Naive thymus-derived CD4-positive, alpha-beta T cell (primary cell): ENCODE data around the gene NRCAM. TPM values are rescaled to one million over a fixed set of nuclear protein-coding genes. Genes with fewer than 3 reads are reported as not detected.
A peak's percentile ranks its signal among the peaks of the same experiment; 100 is the strongest.

Experiments
- ATAC-seq: fragments of 150-1000 bp; cut with Tn5 transposase; 2 replicates; pipeline ENCODE4 v1.10.0; 2021; ENCODE audit warnings: mild to moderate bottlenecking, moderate library complexity
- CTCF ChIA-PET: fragments of 350-600 bp; sonication (Branson Sonifier 250); formaldehyde crosslinking; loops from one replicate; lab custom pipeline; 2021; ENCODE audit warnings: antibody characterized with exemption; lab: Charles Lee
- POLR2A ChIA-PET: fragments of 350-600 bp; sonication (Branson Sonifier 250); formaldehyde crosslinking; loops from one replicate; lab custom pipeline; 2021; ENCODE audit warnings: antibody characterized with exemption, inconsistent platforms; lab: Charles Lee
- DNase-seq, 9 donors: peaks; one replicate each; pipeline versions ENCODE4 v3.0.0 to v3.0.0-alpha.2; 2020 to 2022; ENCODE audit warnings: mixed read lengths in 1 of 9
- H3K27ac ChIP-seq: one replicate; pipeline ENCODE4 v1.7.0; 2013; ENCODE audit warnings: mild to moderate bottlenecking, low read depth, low read length, moderate library complexity
- H3K27me3 ChIP-seq, 2 donors: one replicate each; pipeline ENCODE4 v1.7.0; 2013; ENCODE audit warnings: low read length in 2 of 2, mild to moderate bottlenecking in 2 of 2, moderate library complexity in 2 of 2; ENCODE audit not compliant: control insufficient read depth in 2 of 2, insufficient read depth in 2 of 2
- H3K36me3 ChIP-seq, 3 experiments: 1 replicate in 2 of 3; 2 replicates in 1 of 3; pipeline ENCODE4 v1.7.0; 2013; ENCODE audit warnings: low read length in 3 of 3, mild to moderate bottlenecking in 3 of 3, moderate library complexity in 1 of 3; ENCODE audit not compliant: insufficient read depth in 3 of 3, control insufficient read depth in 2 of 3
- H3K4me1 ChIP-seq, 2 donors: one replicate each; pipeline ENCODE4 v1.7.0; 2013; ENCODE audit warnings: low read length in 2 of 2, mild to moderate bottlenecking in 2 of 2, moderate library complexity in 1 of 2; ENCODE audit not compliant: control insufficient read depth in 2 of 2, insufficient read depth in 2 of 2
- H3K4me3 ChIP-seq: 2 replicates; pipeline ENCODE4 v1.7.0; 2013; ENCODE audit warnings: mild to moderate bottlenecking, low read length
- H3K9me3 ChIP-seq, 3 experiments: 1 replicate in 2 of 3; 2 replicates in 1 of 3; pipeline ENCODE4 v1.7.0; 2013; ENCODE audit warnings: low read length in 3 of 3; ENCODE audit not compliant: control insufficient read depth in 2 of 3
- H3K27ac Mint-ChIP-seq, 9 donors: one replicate each; pipeline ENCODE4 v1.8.0; 2020 to 2022; ENCODE audit warnings: mixed read lengths in 9 of 9, mild to moderate bottlenecking in 8 of 9, moderate library complexity in 5 of 9, inconsistent platforms in 2 of 9
- H3K27me3 Mint-ChIP-seq, 5 donors: one replicate each; pipeline ENCODE4 v1.8.0; 2021 to 2022; ENCODE audit warnings: mixed read lengths in 5 of 5, mild to moderate bottlenecking in 1 of 5
- H3K36me3 Mint-ChIP-seq, 5 donors: one replicate each; pipeline ENCODE4 v1.8.0; 2020 to 2022; ENCODE audit warnings: mixed read lengths in 5 of 5, mild to moderate bottlenecking in 3 of 5, inconsistent platforms in 1 of 5
- H3K4me1 Mint-ChIP-seq, 7 donors: one replicate each; pipeline ENCODE4 v1.8.0; 2020 to 2022; ENCODE audit warnings: mixed read lengths in 7 of 7, mild to moderate bottlenecking in 3 of 7, inconsistent platforms in 1 of 7
- H3K4me3 Mint-ChIP-seq, 10 donors: one replicate each; pipeline ENCODE4 v1.8.0; 2020 to 2022; ENCODE audit warnings: mild to moderate bottlenecking in 10 of 10, mixed read lengths in 10 of 10, moderate library complexity in 6 of 10, inconsistent platforms in 2 of 10
- H3K9me3 Mint-ChIP-seq, 11 donors: one replicate each; pipeline ENCODE4 v1.8.0; 2020 to 2022; ENCODE audit warnings: mixed read lengths in 11 of 11, mild to moderate bottlenecking in 4 of 11, inconsistent platforms in 1 of 11, moderate library complexity in 1 of 11
- intact Hi-C, 2 donors: fragments of 100-400 bp; cut with micrococcal nuclease; formaldehyde crosslinking; loops; one replicate each; pipeline ENCODE4 v1.15.1; 2023
- polyA plus RNA-seq, 2 donors: library from polyadenylated mRNA; unstranded; fragments of 300-500 nt; fragmentation: Illumina TruSeq; gene quantifications; one replicate each; pipeline ENCODE4 v1.2.3, GENCODE V29; 2021
- total RNA-seq, 6 experiments: library from RNA in 5 of 6; stranded (reverse) in 5 of 6; gene quantifications; 1 replicate in 5 of 6; 2 replicates in 1 of 6; pipeline ENCODE4 v1.2.3 and lab custom pipeline; 2021 to 2026

NRCAM gene
- total and polyA plus RNA-seq, 7 experiments from 2014 or later, result 2.1 to 13.6 (median 6.4) TPM; not detected in 1

DNA sequence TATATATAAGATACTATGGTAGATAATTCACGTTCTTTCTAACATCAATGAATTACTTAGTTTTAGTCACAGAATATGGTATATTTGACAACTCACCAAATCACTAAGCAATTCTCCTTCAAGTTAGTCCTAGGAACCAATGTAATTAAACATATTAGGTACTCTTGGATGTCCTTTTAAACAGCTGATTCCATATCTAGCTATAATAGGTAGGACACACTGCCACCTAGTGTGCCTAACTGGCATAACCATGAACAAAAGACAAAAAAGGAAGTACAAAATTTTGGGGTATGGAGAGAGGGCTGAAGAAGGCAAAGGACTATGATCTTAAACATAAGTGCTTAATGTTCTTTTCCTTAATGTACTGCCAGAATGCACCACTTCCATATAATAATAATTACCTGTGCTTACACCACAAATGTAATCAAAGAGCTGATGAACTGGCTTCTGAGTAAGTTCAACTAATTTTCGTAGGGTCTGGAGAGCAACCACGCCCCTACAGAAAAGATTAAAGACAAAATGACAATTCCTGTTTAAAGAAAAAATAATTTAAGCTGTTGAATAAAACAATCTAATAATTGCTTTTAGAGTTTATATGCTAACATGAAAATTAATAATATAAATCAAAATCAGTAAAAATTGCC is 41.0 kb upstream of the NRCAM start:
- H3K9me3 ChIP-seq, result no peaks in the 10 kb centered on the region
- ChIA-PET POLR2A (interaction anchor here (0.6 to 1.6 kb wide), 5 partner anchors 30 to 73 kb away, joined by 3 to 6 read pairs (median 4); partner anchors contain the start of genes DNAJB9, NRCAM and THAP5), CTCF (interaction anchor here (0.7 to 3.8 kb wide), 16 partner anchors 10 to 319 kb away, joined by 3 to 67 read pairs (median 9); partner anchors contain the start of genes NRCAM and PNPLA8)
- intact Hi-C loops, result loop anchor here (1.0 kb wide), 2 partner anchors 45 to 316 kb away; no protein-coding TSS in a partner anchor
- H3K4me3 Mint-ChIP-seq, result no peak overlapping the region
- peaks cover 10 to 23% (median 18%) of the 10 kb centered on the region in 5 donors for H3K36me3 Mint-ChIP-seq
- no peaks in the 10 kb centered on the region for H3K9me3 Mint-ChIP-seq
- ATAC-seq (peak; percentile 88), DNase-seq (peak in 8 of 9 donors; percentile 21 to 59 (median 55))
- peak overlapping the region in 2 of 9 donors; percentile 6 to 43 for H3K27ac Mint-ChIP-seq
- no peak overlapping the region for H3K27ac ChIP-seq
- no peak overlapping the region for H3K4me3 ChIP-seq
- no peaks in the 10 kb centered on the region for H3K27me3 Mint-ChIP-seq
- H3K36me3 ChIP-seq, result peaks cover 0 to 31% (median 5%) of the 10 kb centered on the region in 3 experiments
- H3K4me1 ChIP-seq, result no peaks in the 10 kb centered on the region
- no peaks in the 10 kb centered on the region for H3K27me3 ChIP-seq
- peaks cover 0 to 5% (median 0%) of the 10 kb centered on the region in 7 donors for H3K4me1 Mint-ChIP-seq

DNA sequence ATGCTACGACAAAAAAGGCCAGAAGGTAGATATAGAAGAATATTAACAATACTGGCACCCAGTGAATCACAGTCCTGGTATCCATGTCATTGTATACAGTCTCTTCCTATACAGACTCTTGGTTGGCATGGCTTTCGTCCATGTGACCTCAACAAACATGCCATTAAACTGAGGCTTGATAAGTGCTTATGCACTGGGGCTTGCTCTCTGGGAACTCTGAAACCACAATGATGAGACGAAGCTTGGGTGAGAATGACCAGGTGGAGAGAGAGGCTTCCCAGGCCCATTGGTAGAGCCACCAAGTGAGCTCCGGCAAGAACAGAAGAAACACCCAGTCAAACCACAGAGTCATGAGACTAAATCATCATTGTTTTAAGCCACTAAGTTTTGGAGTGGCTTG is 36.5 kb upstream of the NRCAM start:
- Histone ChIP-seq H3K4me3 (no peak overlapping the region), H3K4me1 (no peaks in the 10 kb centered on the region), H3K27ac (no peak overlapping the region), H3K9me3 (no peaks in the 10 kb centered on the region), H3K27me3 (no peaks in the 10 kb centered on the region), H3K36me3 (peaks cover 0 to 21% (median 0%) of the 10 kb centered on the region in 3 experiments)
- Mint-ChIP-seq H3K36me3 (peaks cover 6 to 28% (median 21%) of the 10 kb centered on the region in 5 donors), H3K27me3 (no peaks in the 10 kb centered on the region), H3K9me3 (no peaks in the 10 kb centered on the region), H3K4me3 (no peak overlapping the region), H3K27ac (peak overlapping the region in 1 of 9 donors; percentile 44), H3K4me1 (peaks cover 0 to 5% (median 0%) of the 10 kb centered on the region in 7 donors)
- POLR2A ChIA-PET, result no interaction called here
- intact Hi-C loops, result loop anchor here in 1 of 2 donors (2.0 kb wide), 1 partner anchor 18 kb away; no protein-coding TSS in a partner anchor
- no peak for DNase-seq
- no peak for ATAC-seq
- CTCF ChIA-PET, result interaction anchor here (1.0 kb wide), 1 partner anchor 40 kb away, joined by 4 read pairs; no protein-coding TSS in a partner anchor

- DNase-seq (no peak), ATAC-seq (no peak)
- Histone ChIP-seq H3K27ac (no peak overlapping the region), H3K9me3 (no peaks in the 10 kb centered on the region), H3K4me3 (no peak overlapping the region), H3K4me1 (no peaks in the 10 kb centered on the region), H3K27me3 (no peaks in the 10 kb centered on the region), H3K36me3 (peaks cover 0 to 7% (median 0%) of the 10 kb centered on the region in 3 experiments)
- Mint-ChIP-seq H3K9me3 (no peaks in the 10 kb centered on the region), H3K27me3 (no peaks in the 10 kb centered on the region), H3K36me3 (peaks cover 3 to 29% (median 15%) of the 10 kb centered on the region in 5 donors), H3K27ac (no peak overlapping the region), H3K4me1 (peaks cover 0 to 5% (median 0%) of the 10 kb centered on the region in 7 donors), H3K4me3 (no peak overlapping the region)
- CTCF ChIA-PET, result interaction anchor here (1.1 to 1.8 kb wide), 2 partner anchors 8 to 38 kb away, joined by 3 to 11 read pairs; no protein-coding TSS in a partner anchor
- intact Hi-C loops, result no loop called here
- POLR2A ChIA-PET, result no interaction called here
Measured at GRCh38 chr7:108488768-108489538, 32.7 kb upstream of the NRCAM start.

DNA sequence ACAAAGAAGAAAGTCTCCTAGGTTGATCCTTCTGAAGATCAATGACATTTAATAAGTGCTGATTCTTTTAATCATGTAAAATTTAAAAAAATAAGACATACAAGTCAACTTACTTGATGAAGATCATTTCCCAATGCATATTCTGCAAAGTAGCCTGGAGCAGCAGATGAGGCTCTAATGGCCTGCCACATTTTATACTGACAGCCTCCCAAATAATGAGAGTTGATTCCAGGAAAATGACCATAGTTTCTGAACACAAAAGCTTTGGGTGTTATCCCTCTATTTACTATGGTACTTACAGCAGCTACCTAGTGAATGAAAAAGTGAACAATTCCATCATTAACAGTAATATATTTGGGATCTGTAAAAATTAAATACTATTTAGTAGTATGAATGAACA is 31.4 kb upstream of the NRCAM start:
- Histone ChIP-seq H3K27ac (no peak overlapping the region), H3K9me3 (no peaks in the 10 kb centered on the region), H3K36me3 (peaks cover 0 to 7% (median 0%) of the 10 kb centered on the region in 3 experiments), H3K27me3 (no peaks in the 10 kb centered on the region), H3K4me3 (no peak overlapping the region), H3K4me1 (no peaks in the 10 kb centered on the region)
- ChIA-PET CTCF (interaction anchor here (1.3 to 1.8 kb wide), 2 partner anchors 10 to 11 kb away, joined by 4 to 11 read pairs; no protein-coding TSS in a partner anchor), POLR2A (no interaction called here)
- H3K27me3 Mint-ChIP-seq, result no peaks in the 10 kb centered on the region
- no peak for ATAC-seq
- intact Hi-C loops, result no loop called here
- H3K9me3 Mint-ChIP-seq, result no peaks in the 10 kb centered on the region
- H3K27ac Mint-ChIP-seq, result no peak overlapping the region
- H3K4me1 Mint-ChIP-seq, result peaks cover 0 to 4% (median 0%) of the 10 kb centered on the region in 7 donors
- H3K36me3 Mint-ChIP-seq, result peaks cover 2 to 29% (median 14%) of the 10 kb centered on the region in 5 donors
- no peak for DNase-seq
- H3K4me3 Mint-ChIP-seq, result no peak overlapping the region

- ChIA-PET CTCF (interaction anchor here (1.3 to 2.8 kb wide), 2 partner anchors 10 to 12 kb away, joined by 4 to 8 read pairs; no protein-coding TSS in a partner anchor), POLR2A (interaction anchor here (0.6 kb wide), 1 partner anchor 26 kb away, joined by 3 read pairs; no protein-coding TSS in a partner anchor)
- Histone ChIP-seq H3K27ac (no peak overlapping the region), H3K27me3 (no peaks in the 10 kb centered on the region), H3K4me1 (no peaks in the 10 kb centered on the region), H3K36me3 (peaks cover 0 to 6% (median 0%) of the 10 kb centered on the region in 3 experiments), H3K9me3 (no peaks in the 10 kb centered on the region), H3K4me3 (no peak overlapping the region)
- no peak overlapping the region for H3K4me3 Mint-ChIP-seq
- intact Hi-C loops, result no loop called here
- no peak for ATAC-seq
- no peak for DNase-seq
- H3K27me3 Mint-ChIP-seq, result no peaks in the 10 kb centered on the region
- peaks cover 2 to 33% (median 22%) of the 10 kb centered on the region in 5 donors for H3K36me3 Mint-ChIP-seq
- H3K27ac Mint-ChIP-seq, result no peak overlapping the region
- peaks cover 0 to 4% (median 0%) of the 10 kb centered on the region in 7 donors for H3K4me1 Mint-ChIP-seq
- no peaks in the 10 kb centered on the region for H3K9me3 Mint-ChIP-seq
Measured at GRCh38 chr7:108486291-108486966, 30.2 kb upstream of the NRCAM start.

GRCh38 chr7:108484137-108484536 is 27.9 kb upstream of the NRCAM start:
- Histone ChIP-seq H3K27ac (no peak overlapping the region), H3K27me3 (no peaks in the 10 kb centered on the region), H3K36me3 (peaks cover 0 to 8% (median 4%) of the 10 kb centered on the region in 3 experiments), H3K4me1 (no peaks in the 10 kb centered on the region), H3K4me3 (no peak overlapping the region), H3K9me3 (no peaks in the 10 kb centered on the region)
- ChIA-PET CTCF (interaction anchor here (2.4 to 2.8 kb wide), 2 partner anchors 12 to 31 kb away, joined by 8 read pairs; no protein-coding TSS in a partner anchor), POLR2A (no interaction called here)
- DNase-seq, result no peak
- no peak for ATAC-seq
- Mint-ChIP-seq H3K36me3 (peaks cover 2 to 39% (median 24%) of the 10 kb centered on the region in 5 donors), H3K4me3 (no peak overlapping the region), H3K27me3 (no peaks in the 10 kb centered on the region), H3K4me1 (peaks cover 0 to 4% (median 0%) of the 10 kb centered on the region in 7 donors), H3K9me3 (no peaks in the 10 kb centered on the region), H3K27ac (no peak overlapping the region)
- intact Hi-C loops, result no loop called here
